CD1c-positive myeloid dendritic cell (primary cell): ENCODE results near the gene PAX7.
"Not testable (repeated sequence)": the region's sequence is repeated elsewhere in the genome, so short reads cannot be mapped to it uniquely, and the experiment has no call there.

ENCODE experiments used
- DNase-seq: peaks from one replicate; pipeline ENCODE4 v3.0.0-alpha.2; 2016; ENCODE audit errors: extremely low spot score

PAX7 gene

GRCh38 chr1:18630511-18631495, at the start of gene PAX7:
Gene PAX7 (plus strand): TSS chr1:18630846. CDS start chr1:18631604, 758 bp downstream.
- DNase-seq: no peak

DNA sequence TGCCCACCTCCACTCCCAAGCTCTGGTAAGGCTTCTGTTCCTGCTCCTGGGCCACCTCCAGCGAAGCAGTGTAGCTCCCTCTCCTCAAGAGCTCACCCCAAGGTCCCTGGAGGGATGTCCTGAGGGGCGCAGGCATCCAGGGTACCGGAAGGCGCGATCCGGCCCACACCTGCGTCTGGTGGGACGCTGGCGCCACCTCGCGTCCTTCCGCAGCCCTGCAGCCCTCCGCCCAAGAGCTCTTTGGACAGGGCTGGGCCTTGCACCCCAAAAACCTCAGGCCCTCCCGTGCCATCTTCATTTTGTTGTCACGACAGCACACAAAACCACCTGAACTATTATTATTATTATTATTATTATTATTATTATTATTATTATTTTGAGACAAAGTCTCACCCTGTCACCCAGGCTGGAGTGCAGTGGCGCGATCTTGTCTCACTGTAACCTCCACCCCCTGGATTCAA, 49.2 kb upstream of the PAX7 start:
- DNase-seq: peak; percentile 1

DNA sequence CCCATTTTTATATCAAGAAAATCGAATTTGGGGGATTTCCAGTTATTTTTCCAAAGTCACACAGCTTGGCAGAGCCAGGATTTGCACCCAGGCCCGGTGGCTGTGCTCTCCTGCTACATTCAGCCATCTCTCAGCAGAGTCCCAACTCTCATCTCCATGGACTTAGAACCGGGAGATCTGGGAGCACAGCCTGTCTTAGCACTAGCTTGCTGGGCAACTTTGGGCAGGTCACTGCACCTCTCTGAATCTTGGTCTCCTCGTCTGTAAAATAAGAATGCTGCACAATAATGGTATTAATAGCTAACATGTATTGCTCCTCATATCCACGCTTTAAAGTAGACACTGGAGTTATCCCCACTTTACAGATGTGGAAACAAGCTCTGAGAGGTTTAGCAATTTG, 47.8 kb upstream of the PAX7 start:
- DNase-seq: no peak

GRCh38 chr1:18583326-18583941, 47.2 kb upstream of the PAX7 start:
- no peak for DNase-seq

DNA sequence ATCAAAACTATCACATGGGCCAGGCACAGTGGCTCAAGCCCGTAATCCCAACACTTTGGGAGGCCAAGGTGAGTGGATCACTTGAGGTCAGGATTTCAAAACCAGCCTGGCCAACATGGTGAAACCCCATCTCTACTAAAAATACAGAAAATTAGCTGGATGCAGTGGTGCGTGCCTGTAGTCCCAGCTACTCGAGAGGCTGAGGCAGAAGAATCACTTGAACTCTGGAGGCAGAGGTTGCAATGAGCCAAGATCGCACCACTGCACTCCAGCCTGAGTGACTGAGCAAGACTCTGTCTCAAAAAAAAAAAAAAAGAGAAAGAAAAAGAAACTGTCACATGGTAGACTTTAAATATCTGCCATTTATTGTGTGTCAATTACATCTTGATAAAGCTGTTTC, 44.6 kb upstream of the PAX7 start:
- not testable (repeated sequence) for DNase-seq

GRCh38 chr1:18588093-18588492, 42.6 kb upstream of the PAX7 start:
- DNase-seq: no peak

DNA sequence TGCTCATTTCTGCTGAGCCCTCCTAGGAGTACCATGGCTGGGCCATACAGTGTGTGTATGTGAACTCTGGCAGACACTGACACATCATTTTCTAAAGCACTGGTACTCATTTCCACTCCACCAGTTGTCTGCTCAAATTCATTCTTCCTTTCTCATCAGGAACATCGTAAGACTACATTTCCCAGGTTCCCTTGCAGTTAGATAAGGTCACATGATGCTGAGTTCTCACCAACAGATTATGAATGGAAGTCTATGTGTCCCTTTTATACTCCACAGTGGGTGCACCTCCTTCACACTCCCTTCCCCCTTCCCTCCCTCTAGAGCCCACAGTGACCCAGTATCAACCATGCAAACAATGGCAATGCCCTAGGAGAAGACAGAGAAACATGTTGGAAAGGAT, 38.3 kb upstream of the PAX7 start:
- DNase-seq: no peak

DNA sequence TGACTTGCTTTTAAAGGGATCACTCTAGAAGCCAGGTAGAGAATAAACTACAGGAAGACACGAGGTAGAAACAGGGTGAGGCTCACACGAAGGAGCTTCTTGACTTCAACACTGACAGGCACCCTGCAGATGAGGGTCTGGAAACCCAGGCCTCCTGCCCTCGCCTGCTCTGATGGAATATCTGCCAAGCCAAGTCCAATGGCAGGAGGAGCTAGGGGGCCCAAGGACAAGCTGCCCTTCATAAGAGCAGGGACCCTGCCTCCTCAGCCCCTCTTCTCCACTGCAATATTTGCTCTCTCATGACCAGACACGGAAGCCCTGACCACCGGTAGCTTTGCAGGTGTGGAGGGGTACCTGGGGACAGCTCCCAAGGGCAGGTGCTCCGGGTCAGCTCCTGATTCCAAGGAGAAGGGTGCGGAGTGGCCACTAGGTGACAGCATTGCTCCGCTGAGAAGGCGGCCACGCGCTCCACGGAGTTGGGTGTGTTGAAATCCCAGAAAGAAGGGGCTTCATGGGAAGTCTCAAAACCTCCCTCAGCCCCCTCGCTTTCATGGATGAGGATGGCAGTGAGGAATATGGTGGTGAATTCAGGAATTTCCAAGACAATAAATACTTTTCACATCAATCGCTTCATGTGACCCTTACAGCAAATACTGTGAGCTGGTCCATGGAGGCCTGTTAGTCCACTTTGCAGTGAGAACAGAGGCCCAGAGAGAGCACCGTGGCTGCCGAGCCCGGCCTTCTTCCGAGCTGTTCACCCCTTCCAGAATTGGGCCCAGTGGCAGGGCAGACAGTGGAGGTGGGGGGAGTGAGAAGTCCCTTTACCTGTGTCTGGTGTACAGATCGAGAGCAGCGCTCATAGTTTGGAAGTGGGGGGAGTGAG, 33.2 kb upstream of the PAX7 start:
- peak; percentile 27 for DNase-seq

- DNase-seq: no peak
Measured at GRCh38 chr1:18599086-18599485, 31.6 kb upstream of the PAX7 start.

DNA sequence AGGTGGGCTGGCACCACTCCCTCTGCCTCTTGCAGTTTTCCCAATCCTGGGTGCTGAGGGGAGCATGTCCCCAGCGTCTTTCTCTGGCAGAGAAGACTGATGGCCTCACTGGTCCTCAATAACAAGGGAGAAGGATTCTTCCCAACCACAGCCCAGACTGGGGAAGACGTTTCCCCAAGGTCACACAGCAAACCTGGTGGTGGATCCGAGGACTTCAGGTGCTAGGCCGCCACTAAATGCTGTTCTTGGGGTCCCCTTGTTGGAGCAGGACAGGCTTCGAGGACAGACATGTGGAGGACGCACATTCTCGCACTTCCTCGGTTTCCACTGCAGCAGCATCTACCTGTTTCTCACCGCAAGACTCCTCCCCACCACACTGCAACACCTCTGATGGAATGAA, 30.9 kb upstream of the PAX7 start:
- no peak for DNase-seq

DNA sequence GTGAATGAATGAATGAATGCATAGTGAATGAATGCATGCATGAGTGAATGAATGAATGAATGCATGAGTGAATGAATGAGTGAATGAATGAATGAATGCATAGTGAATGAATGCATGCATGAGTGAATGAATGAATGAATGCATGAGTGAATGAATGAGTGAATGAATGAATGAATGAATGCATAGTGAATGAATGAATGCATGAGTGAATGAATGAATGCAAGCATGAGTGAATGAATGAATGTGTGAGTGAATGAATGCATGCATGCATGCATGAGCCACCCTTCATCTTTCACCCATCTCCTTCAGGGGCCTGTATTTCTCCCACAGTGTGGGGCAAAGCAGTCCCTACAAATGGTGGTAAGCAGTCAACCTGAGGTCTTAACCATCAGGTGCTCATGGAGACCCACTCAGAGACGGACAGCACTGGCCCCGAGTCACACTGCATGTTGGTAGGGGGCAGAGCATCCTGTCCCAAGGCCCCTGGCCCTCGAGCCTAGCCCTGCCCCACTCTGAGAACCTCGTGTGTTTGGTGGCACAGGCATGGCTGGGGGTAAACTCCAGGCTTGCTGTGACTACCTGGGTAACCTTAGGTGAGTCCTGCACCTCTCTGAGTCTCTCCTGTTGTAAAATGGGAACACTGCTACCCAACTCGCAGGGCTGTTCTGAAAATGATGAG, 28.0 kb upstream of the PAX7 start:
- DNase-seq: no peak

GRCh38 chr1:18603212-18603852, 27.3 kb upstream of the PAX7 start:
- DNase-seq: no peak

GRCh38 chr1:18606443-18607288, 24.0 kb upstream of the PAX7 start:
- no peak for DNase-seq

- DNase-seq: no peak
Measured at GRCh38 chr1:18607289-18607760, 23.3 kb upstream of the PAX7 start.

DNA sequence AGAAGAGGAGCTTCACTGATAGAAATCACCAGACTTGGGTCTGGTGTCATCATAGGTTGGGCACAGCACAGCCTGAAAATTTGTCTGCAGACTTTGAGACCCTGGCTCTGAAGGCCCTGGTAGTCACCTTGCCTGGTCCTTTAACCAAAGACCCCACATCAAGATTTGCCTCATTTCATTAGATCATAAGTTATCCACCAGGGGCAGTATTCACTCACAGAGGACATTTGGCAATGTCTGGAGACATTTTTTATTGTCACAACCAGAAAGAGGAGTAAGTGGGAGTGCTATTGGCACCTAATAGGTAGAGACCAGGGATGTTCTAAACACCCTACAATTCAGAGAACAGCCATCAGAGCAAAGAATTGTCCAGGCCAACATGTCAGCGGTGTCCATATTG, 22.1 kb upstream of the PAX7 start:
- no peak for DNase-seq

GRCh38 chr1:18611311-18611710, 19.3 kb upstream of the PAX7 start:
- no peak for DNase-seq

DNA sequence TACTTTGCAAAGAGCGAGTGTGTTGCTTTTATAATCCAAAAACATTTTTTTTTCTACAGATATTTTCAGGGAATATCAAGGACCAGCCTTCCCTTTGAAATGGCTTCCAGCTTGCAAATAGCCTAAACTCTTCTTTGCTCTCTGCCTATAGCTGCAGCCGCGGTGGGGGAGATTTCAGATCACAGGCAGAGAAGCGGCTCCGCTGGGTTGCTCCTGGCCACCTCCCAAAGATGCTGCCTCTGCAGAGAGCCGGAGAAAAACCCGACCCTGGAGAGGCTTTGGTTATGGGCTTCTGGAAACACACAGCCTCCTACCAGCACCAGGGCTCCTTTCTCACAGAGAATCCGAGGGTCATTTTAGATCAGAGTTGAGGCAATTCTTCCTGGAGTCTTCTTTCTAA, 18.6 kb upstream of the PAX7 start:
- no peak for DNase-seq

DNA sequence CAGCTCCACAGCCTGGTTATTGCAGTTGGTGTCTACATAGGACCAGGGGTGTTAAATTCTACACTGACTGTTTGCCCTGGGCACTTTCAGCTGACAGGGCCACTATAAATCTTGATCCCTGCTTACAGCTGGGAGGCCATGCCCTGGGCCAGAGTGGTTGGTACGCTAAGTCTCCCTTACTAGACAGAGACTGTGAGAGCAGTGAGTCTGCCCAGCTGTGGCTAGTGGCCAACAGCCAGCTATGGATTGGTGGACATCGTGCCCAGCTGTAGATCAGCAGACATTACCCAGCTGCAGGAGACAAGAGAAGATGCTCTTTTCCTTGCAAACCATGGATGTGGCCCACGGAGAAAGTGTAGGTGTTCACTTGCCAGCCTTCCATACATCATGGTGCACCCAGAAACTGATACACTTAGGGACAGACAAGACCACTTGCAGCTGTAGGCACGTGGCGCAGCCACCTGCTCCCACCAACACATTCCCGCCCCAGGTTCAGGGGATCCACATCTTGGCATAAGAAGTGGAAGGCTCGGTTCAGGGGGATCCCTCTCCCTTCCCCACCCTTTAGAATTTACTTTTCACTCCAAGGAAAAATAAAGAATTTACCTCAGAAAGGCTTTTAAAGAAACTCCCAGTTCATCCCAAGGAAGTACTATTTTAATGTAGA, 16.4 kb upstream of the PAX7 start:
- no peak for DNase-seq
